ENCODE measurements around the gene RPL37.
"Not testable (repeated sequence)": the region's sequence is repeated elsewhere in the genome, so short reads cannot be mapped to it uniquely, and the experiment has no call there.

The RPL37 gene

GRCh38 chr5:40826489-40827187, 8.4 kb downstream of the RPL37 start:
- no peak overlapping the region for H3K4me2 ChIP-seq (ENCODE audit: insufficient read depth, low read length)
- peaks cover 5% of the 10 kb centered on the region for H4K20me1 ChIP-seq (ENCODE audit: insufficient read depth, low read length)
- no peak overlapping the region for H2AFZ ChIP-seq (ENCODE audit: low read depth, low read length)
- ATAC-seq (ENCODE audit: insufficient read depth, low read depth) (no peak), DNase-seq (no peak)
- H3K4me1 ChIP-seq (ENCODE audit: insufficient read depth, low read length), result no peaks in the 10 kb centered on the region
- TF ChIP-seq EZH2 (IDR thresholded peaks at IDR 0.05; ENCODE audit: borderline replicate concordance, low read depth, low read length, severe bottlenecking), result no peak
- no peak for TF ChIP-seq CTCF (IDR thresholded peaks at IDR 0.05; ENCODE audit: borderline replicate concordance, extremely low read depth, low read length, poor library complexity, severe bottlenecking)
- no peak overlapping the region for H3K27ac ChIP-seq (ENCODE audit: low read length)
- H3K9me3 ChIP-seq (ENCODE audit: insufficient read depth, low read length, severe bottlenecking), result no peaks in the 10 kb centered on the region
- peaks cover 46% of the 10 kb centered on the region for H3K36me3 ChIP-seq (ENCODE audit: insufficient read depth, low read length)
- no peak overlapping the region for H3K4me3 ChIP-seq (ENCODE audit: low read depth in 1 of 2, low read length in 2 of 2)
- H3K27me3 ChIP-seq (ENCODE audit: insufficient read depth, low read length, poor library complexity), result no peaks in the 10 kb centered on the region
- no peak overlapping the region for H3K9ac ChIP-seq (ENCODE audit: low read depth, low read length)
- H3K79me2 ChIP-seq (ENCODE audit: insufficient read depth, low read length), result peaks cover 7% of the 10 kb centered on the region; the same call in 1 of the 2 replicates

- peaks cover 35% of the 10 kb centered on the region; the same call in 1 of the 2 replicates for H3K36me3 ChIP-seq (ENCODE audit: insufficient read depth, low read length)
- not testable (repeated sequence) for H4K20me1 ChIP-seq (ENCODE audit: insufficient read depth, low read length); H3K79me2 ChIP-seq (ENCODE audit: insufficient read depth, low read length); H3K9me3 ChIP-seq (ENCODE audit: insufficient read depth, low read length, severe bottlenecking); H2AFZ ChIP-seq (ENCODE audit: low read depth, low read length); H3K4me2 ChIP-seq (ENCODE audit: insufficient read depth, low read length); H3K4me1 ChIP-seq (ENCODE audit: insufficient read depth, low read length); H3K27me3 ChIP-seq (ENCODE audit: insufficient read depth, low read length, poor library complexity); H3K27ac ChIP-seq (ENCODE audit: low read length); H3K4me3 ChIP-seq (ENCODE audit: low read depth in 1 of 2, low read length in 2 of 2); H3K9ac ChIP-seq (ENCODE audit: low read depth, low read length); DNase-seq
- ATAC-seq (ENCODE audit: insufficient read depth, low read depth), result peak; percentile 15; the same call in 1 of the 3 replicates
These were observed 9.5 kb downstream of the RPL37 start for GRCh38 chr5:40825461-40826043.

GRCh38 chr5:40823459-40823858, 11.6 kb downstream of the RPL37 start:
- DNase-seq (no peak), ATAC-seq (ENCODE audit: insufficient read depth, low read depth) (no peak)
- no peak for TF ChIP-seq EZH2 (IDR thresholded peaks at IDR 0.05; ENCODE audit: borderline replicate concordance, low read depth, low read length, severe bottlenecking)
- no peak for TF ChIP-seq CTCF (IDR thresholded peaks at IDR 0.05; ENCODE audit: borderline replicate concordance, extremely low read depth, low read length, poor library complexity, severe bottlenecking)
- no peak overlapping the region for H3K9ac ChIP-seq (ENCODE audit: low read depth, low read length)
- no peaks in the 10 kb centered on the region for H3K4me1 ChIP-seq (ENCODE audit: insufficient read depth, low read length)
- peaks cover 5% of the 10 kb centered on the region for H4K20me1 ChIP-seq (ENCODE audit: insufficient read depth, low read length)
- H2AFZ ChIP-seq (ENCODE audit: low read depth, low read length), result no peak overlapping the region
- H3K4me3 ChIP-seq (ENCODE audit: low read depth in 1 of 2, low read length in 2 of 2), result no peak overlapping the region
- H3K27me3 ChIP-seq (ENCODE audit: insufficient read depth, low read length, poor library complexity), result no peaks in the 10 kb centered on the region
- H3K79me2 ChIP-seq (ENCODE audit: insufficient read depth, low read length), result no peaks in the 10 kb centered on the region
- H3K4me2 ChIP-seq (ENCODE audit: insufficient read depth, low read length), result no peak overlapping the region
- no peaks in the 10 kb centered on the region for H3K9me3 ChIP-seq (ENCODE audit: insufficient read depth, low read length, severe bottlenecking)
- no peak overlapping the region for H3K27ac ChIP-seq (ENCODE audit: low read length)
- peaks cover 17% of the 10 kb centered on the region; the same call in 1 of the 2 replicates for H3K36me3 ChIP-seq (ENCODE audit: insufficient read depth, low read length)

- no peaks in the 10 kb centered on the region for H4K20me1 ChIP-seq (ENCODE audit: insufficient read depth, low read length)
- H3K9ac ChIP-seq (ENCODE audit: low read depth, low read length), result no peak overlapping the region
- no peak for TF ChIP-seq EZH2 (IDR thresholded peaks at IDR 0.05; ENCODE audit: borderline replicate concordance, low read depth, low read length, severe bottlenecking)
- no peak for TF ChIP-seq CTCF (IDR thresholded peaks at IDR 0.05; ENCODE audit: borderline replicate concordance, extremely low read depth, low read length, poor library complexity, severe bottlenecking)
- DNase-seq, result no peak
- no peaks in the 10 kb centered on the region for H3K9me3 ChIP-seq (ENCODE audit: insufficient read depth, low read length, severe bottlenecking)
- H3K27me3 ChIP-seq (ENCODE audit: insufficient read depth, low read length, poor library complexity), result no peaks in the 10 kb centered on the region
- no peaks in the 10 kb centered on the region for H3K79me2 ChIP-seq (ENCODE audit: insufficient read depth, low read length)
- no peaks in the 10 kb centered on the region for H3K4me1 ChIP-seq (ENCODE audit: insufficient read depth, low read length)
- no peak for ATAC-seq (ENCODE audit: insufficient read depth, low read depth)
- H3K4me3 ChIP-seq (ENCODE audit: low read depth in 1 of 2, low read length in 2 of 2), result no peak overlapping the region
- no peaks in the 10 kb centered on the region for H3K36me3 ChIP-seq (ENCODE audit: insufficient read depth, low read length)
- no peak overlapping the region for H3K27ac ChIP-seq (ENCODE audit: low read length)
- H3K4me2 ChIP-seq (ENCODE audit: insufficient read depth, low read length), result no peak overlapping the region
- no peak overlapping the region for H2AFZ ChIP-seq (ENCODE audit: low read depth, low read length)
These were observed 21.2 kb downstream of the RPL37 start for GRCh38 chr5:40813698-40814281.
